Esophagus squamous epithelium (tissue), 5 donors: Measurements from ENCODE around the gene ATP10B. TPM values are rescaled to one million over a fixed set of nuclear protein-coding genes. Genes with fewer than 3 reads are reported as not detected.

Experiments
- DNase-seq: peaks from one replicate; lab custom pipeline; 2025; lab: John Stamatoyannopoulos, UW
- H3K27ac ChIP-seq, 4 donors: fragments of 200-600 bp; sonication (generic); one replicate each; pipeline ENCODE4 v1.5.1; 2016 to 2019; ENCODE audit warnings: mild to moderate bottlenecking in 1 of 4
- H3K27me3 ChIP-seq, 4 donors: fragments of 200-600 bp; sonication (generic); 1 replicate in 3 of 4; 2 replicates in 1 of 4; pipeline versions ENCODE4 v1.5.1 to v1.6.0; 2017 to 2021; ENCODE audit warnings: antibody characterized with exemption in 1 of 4
- H3K36me3 ChIP-seq, 3 donors: fragments of 200-600 bp; sonication (generic); one replicate each; pipeline ENCODE4 v1.5.1; 2016 to 2019
- H3K4me1 ChIP-seq, 3 donors: fragments of 200-600 bp; sonication (generic); one replicate each; pipeline ENCODE4 v1.5.1; 2017 to 2019
- H3K4me3 ChIP-seq, 4 donors: fragments of 200-600 bp; sonication (generic); 1 replicate in 3 of 4; 2 replicates in 1 of 4; pipeline ENCODE4 v1.5.1; 2016 to 2019; ENCODE audit warnings: mild to moderate bottlenecking in 2 of 4, moderate library complexity in 1 of 4
- H3K9me3 ChIP-seq, 3 donors: fragments of 200-600 bp; sonication (generic); one replicate each; pipeline ENCODE4 v1.5.1; 2016 to 2019
- CTCF ChIP-seq, 6 experiments: fragments of 450-650 bp in 4 of 6; fragments of 200-600 bp in 2 of 6; sonication (generic) in 2 of 6; IDR thresholded peaks; one replicate each; pipeline ENCODE4 v1.5.1; 2016 to 2019; ENCODE audit warnings: antibody characterized with exemption in 6 of 6, mild to moderate bottlenecking in 4 of 6, moderate library complexity in 4 of 6
- POLR2A ChIP-seq, 4 donors: fragments of 450-650 bp; IDR thresholded peaks; one replicate each; pipeline ENCODE4 v1.6.1; 2017; ENCODE audit warnings: antibody characterized with exemption in 4 of 4, mild to moderate bottlenecking in 4 of 4, moderate library complexity in 3 of 4
- WGBS, 2 donors: methylation state at CpG; one replicate each; pipeline ENCODE4 v1.1.5; 2018; 5-methylcytosine and 5-hydroxymethylcytosine counted together
- intact Hi-C: fragments of 100-400 bp; cut with DNase I; formaldehyde crosslinking; loops from one replicate; pipeline ENCODE4 v1.15.0; 2022
- total RNA-seq, 4 donors: library from RNA; depleted of rRNA; stranded (reverse); fragments of >200 nt; gene quantifications; one replicate each; pipeline ENCODE4 v1.1.0, GENCODE V29; 2016
- donor health status: DM: yes; HTN: yes; CAD: no.

Gene ATP10B
- total RNA-seq, 4 donors from 2014 or later: 6.1 to 26.6 (median 14.4) TPM

- intact Hi-C loops: no loop called here
- H3K27me3 ChIP-seq: no peaks in the 10 kb centered on the region
- no peak overlapping the region for H3K4me3 ChIP-seq
- no peaks in the 10 kb centered on the region for H3K36me3 ChIP-seq
- no peaks in the 10 kb centered on the region for H3K4me1 ChIP-seq
- no peak for DNase-seq
- no peak for TF ChIP-seq POLR2A (IDR thresholded peaks at IDR 0.05)
- no peak for TF ChIP-seq CTCF (IDR thresholded peaks at IDR 0.05)
- H3K9me3 ChIP-seq: no peaks in the 10 kb centered on the region
- no peak overlapping the region for H3K27ac ChIP-seq
- 72 to 83% methylated on average over 7 of the region's 7 CpGs for whole genome bisulfite sequencing, 2 donors
Measured at GRCh38 chr5:160626322-160626721, 225.7 kb downstream of the ATP10B start.

DNA sequence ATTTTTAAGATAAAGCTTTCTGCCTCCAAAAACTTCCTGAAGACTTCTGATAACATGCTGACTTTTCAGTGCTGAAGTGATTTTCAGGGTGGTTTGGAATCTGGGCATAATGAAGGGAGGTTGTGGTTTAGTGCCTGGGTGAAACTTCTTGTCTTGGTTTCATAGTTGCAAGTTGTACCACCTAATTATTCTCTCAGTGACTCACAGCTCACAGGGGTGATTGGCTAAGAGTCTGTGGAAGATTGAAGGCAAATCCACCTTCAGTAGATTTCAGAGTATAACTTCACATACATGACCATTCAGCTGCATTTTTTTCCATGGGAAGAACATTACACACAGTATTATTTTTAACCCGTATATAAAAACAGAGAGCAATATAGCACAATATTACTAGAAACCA is 230.5 kb downstream of the ATP10B start:
- 94 to 100% methylated on average over 1 of the region's 1 CpG for WGBS, 2 donors
- TF ChIP-seq POLR2A (IDR thresholded peaks at IDR 0.05): no peak
- no peak for TF ChIP-seq CTCF (IDR thresholded peaks at IDR 0.05)

GRCh38 chr5:160620401-160620800 is 231.6 kb downstream of the ATP10B start:
- Histone ChIP-seq H3K4me3 (no peak overlapping the region), H3K27me3 (no peaks in the 10 kb centered on the region), H3K9me3 (no peaks in the 10 kb centered on the region), H3K27ac (no peak overlapping the region), H3K36me3 (peaks cover 0 to 5% (median 0%) of the 10 kb centered on the region in 3 donors), H3K4me1 (no peaks in the 10 kb centered on the region)
- TF ChIP-seq POLR2A (IDR thresholded peaks at IDR 0.05): no peak
- no peak for TF ChIP-seq CTCF (IDR thresholded peaks at IDR 0.05)
- 80% methylated on average over 1 of the region's 9 CpGs; no CpG with 5 or more reads in 1 of the 2 donors for WGBS, 2 donors
- no peak for DNase-seq
- intact Hi-C loops: no loop called here

More for the DNA sequence above, 230.5 kb downstream of the ATP10B start:
- Histone ChIP-seq H3K9me3 (no peaks in the 10 kb centered on the region), H3K36me3 (peaks cover 0 to 5% (median 0%) of the 10 kb centered on the region in 3 donors), H3K27me3 (no peaks in the 10 kb centered on the region), H3K27ac (no peak overlapping the region), H3K4me1 (no peaks in the 10 kb centered on the region), H3K4me3 (no peak overlapping the region)
- intact Hi-C loops: no loop called here
- no peak for DNase-seq

DNA sequence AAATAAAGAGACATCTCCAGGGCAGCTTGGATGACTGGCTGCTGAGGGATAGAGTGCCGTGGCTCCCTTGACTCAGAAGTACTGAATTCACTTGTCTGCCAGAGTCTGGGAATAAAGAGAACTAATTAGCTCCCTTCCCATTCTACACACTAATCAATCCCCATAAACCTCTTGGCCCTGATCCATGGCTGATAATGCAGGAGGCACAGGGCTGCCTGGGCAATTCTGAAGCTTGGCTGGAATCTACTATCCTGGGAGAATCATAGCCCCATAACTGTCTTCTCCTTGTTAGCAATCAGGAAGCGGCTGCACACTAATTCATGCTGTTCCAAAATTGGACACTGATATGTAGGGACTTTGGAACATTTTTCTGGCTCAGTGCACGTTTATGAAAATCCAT is 232.6 kb downstream of the ATP10B start:
- Histone ChIP-seq H3K4me1 (no peaks in the 10 kb centered on the region), H3K36me3 (peaks cover 0 to 5% (median 0%) of the 10 kb centered on the region in 3 donors), H3K9me3 (no peaks in the 10 kb centered on the region), H3K27ac (no peak overlapping the region), H3K4me3 (no peak overlapping the region), H3K27me3 (no peaks in the 10 kb centered on the region)
- TF ChIP-seq POLR2A (IDR thresholded peaks at IDR 0.05): no peak
- TF ChIP-seq CTCF (IDR thresholded peaks at IDR 0.05): no peak
- intact Hi-C loops: no loop called here
- WGBS, 2 donors: 33 to 60% methylated on average over 3 of the region's 3 CpGs
- DNase-seq: no peak

GRCh38 chr5:160618286-160618685 is 233.7 kb downstream of the ATP10B start:
- Histone ChIP-seq H3K4me1 (no peaks in the 10 kb centered on the region), H3K36me3 (peaks cover 0 to 5% (median 0%) of the 10 kb centered on the region in 3 donors), H3K9me3 (no peaks in the 10 kb centered on the region), H3K27me3 (no peaks in the 10 kb centered on the region), H3K4me3 (no peak overlapping the region), H3K27ac (no peak overlapping the region)
- intact Hi-C loops: no loop called here
- no peak for DNase-seq
- WGBS, 2 donors: 19 to 41% methylated on average over 1 of the region's 1 CpG
- TF ChIP-seq POLR2A (IDR thresholded peaks at IDR 0.05) (no peak), CTCF (IDR thresholded peaks at IDR 0.05) (no peak)
